ENCODE data around the gene TRPV4. TPM values are rescaled to one million over a fixed set of nuclear protein-coding genes. Genes with fewer than 3 reads are reported as not detected.
"Not testable (repeated sequence)": the region's sequence is repeated elsewhere in the genome, so short reads cannot be mapped to it uniquely, and the experiment has no call there.

TRPV4 gene
- total RNA-seq, 1 experiment from 2014 or later = not detected

GRCh38 chr12:109861689-109862314 lies 28.6 kb upstream of the TRPV4 start:
- no peak for DNase-seq (ENCODE audit: extremely low read depth, low read depth)

- DNase-seq (ENCODE audit: extremely low read depth, low read depth) = no peak
Observed at GRCh38 chr12:109860977-109861376, 27.8 kb upstream of the TRPV4 start.

- DNase-seq (ENCODE audit: extremely low read depth, low read depth) = no peak
Observed at GRCh38 chr12:109858764-109859163, 25.6 kb upstream of the TRPV4 start.

GRCh38 chr12:109857715-109858114 lies 24.5 kb upstream of the TRPV4 start:
- DNase-seq (ENCODE audit: extremely low read depth, low read depth) = no peak

- DNase-seq (ENCODE audit: extremely low read depth, low read depth) = no peak
Observed at GRCh38 chr12:109855377-109855776, 22.2 kb upstream of the TRPV4 start.

GRCh38 chr12:109850518-109850917 lies 17.3 kb upstream of the TRPV4 start:
- not testable (repeated sequence) for DNase-seq (ENCODE audit: extremely low read depth, low read depth)

- DNase-seq (ENCODE audit: extremely low read depth, low read depth) = no peak
Observed at GRCh38 chr12:109847142-109847735, 14.0 kb upstream of the TRPV4 start.

GRCh38 chr12:109845824-109846205 lies 12.6 kb upstream of the TRPV4 start:
- no peak for DNase-seq (ENCODE audit: extremely low read depth, low read depth)

- DNase-seq (ENCODE audit: extremely low read depth, low read depth) = peak; percentile 80
Observed at GRCh38 chr12:109844983-109845823, 12.0 kb upstream of the TRPV4 start.

- no peak for DNase-seq (ENCODE audit: extremely low read depth, low read depth)
Observed at GRCh38 chr12:109844091-109844490, 10.9 kb upstream of the TRPV4 start.

- DNase-seq (ENCODE audit: extremely low read depth, low read depth) = no peak
Observed at GRCh38 chr12:109842021-109842420, 8.8 kb upstream of the TRPV4 start.

- DNase-seq (ENCODE audit: extremely low read depth, low read depth) = no peak
Observed at GRCh38 chr12:109841356-109841755, 8.2 kb upstream of the TRPV4 start.

- DNase-seq (ENCODE audit: extremely low read depth, low read depth) = no peak
Observed at GRCh38 chr12:109840305-109841074, 7.3 kb upstream of the TRPV4 start.

GRCh38 chr12:109839444-109839843 lies 6.2 kb upstream of the TRPV4 start:
- DNase-seq (ENCODE audit: extremely low read depth, low read depth) = no peak

GRCh38 chr12:109836916-109837315 lies 3.7 kb upstream of the TRPV4 start:
- no peak for DNase-seq (ENCODE audit: extremely low read depth, low read depth)

- no peak for DNase-seq (ENCODE audit: extremely low read depth, low read depth)
Observed at GRCh38 chr12:109835827-109836226, 2.6 kb upstream of the TRPV4 start.

- no peak for DNase-seq (ENCODE audit: extremely low read depth, low read depth)
Observed at GRCh38 chr12:109832541-109833306, 474 bp downstream of the TRPV4 start.

GRCh38 chr12:109831929-109832328 lies 1.3 kb downstream of the TRPV4 start:
- no peak for DNase-seq (ENCODE audit: extremely low read depth, low read depth)

- DNase-seq (ENCODE audit: extremely low read depth, low read depth) = no peak
Observed at GRCh38 chr12:109831365-109831764, 1.8 kb downstream of the TRPV4 start.

- no peak for DNase-seq (ENCODE audit: extremely low read depth, low read depth)
Observed at GRCh38 chr12:109830718-109831117, 2.5 kb downstream of the TRPV4 start.

Measured in NCI-H460 (cell line).